Natural killer cell (primary cell): ENCODE measurements around the gene MLPH. TPM values are rescaled to one million over a fixed set of nuclear protein-coding genes. Genes with fewer than 3 reads are reported as not detected.

Experiments used
- ATAC-seq, 3 donors: fragments of 150-1000 bp in 2 of 3; fragments of 200-7000 bp in 1 of 3; cut with Tn5 transposase; 1 replicate in 1 of 3; 2 replicates in 2 of 3; pipeline ENCODE4 v1.10.0; 2021; ENCODE audit warnings: mild to moderate bottlenecking in 2 of 3, moderate library complexity in 2 of 3
- DNase-seq, 2 donors: peaks; one replicate each; pipeline versions ENCODE4 v3.0.0 to v3.0.0-alpha.2; 2013 to 2021; ENCODE audit warnings: mixed read lengths in 1 of 2
- H3K27ac ChIP-seq: one replicate; pipeline ENCODE4 v1.5.1; 2013; ENCODE audit warnings: mild to moderate bottlenecking, low read length
- H3K27me3 ChIP-seq: one replicate; pipeline ENCODE4 v1.6.1; 2013; ENCODE audit warnings: low read length; ENCODE audit not compliant: control insufficient read depth, insufficient read depth
- H3K36me3 ChIP-seq: one replicate; pipeline ENCODE4 v1.6.1; 2013; ENCODE audit warnings: low read length; ENCODE audit not compliant: control insufficient read depth, insufficient read depth
- H3K4me1 ChIP-seq: one replicate; pipeline ENCODE4 v1.6.1; 2013; ENCODE audit warnings: low read length; ENCODE audit not compliant: control insufficient read depth, insufficient read depth
- H3K4me3 ChIP-seq: one replicate; pipeline ENCODE4 v1.5.1; 2013; ENCODE audit warnings: low read length
- H3K9me3 ChIP-seq: one replicate; pipeline ENCODE4 v1.6.1; 2013; ENCODE audit warnings: low read length; ENCODE audit not compliant: control insufficient read depth, insufficient read depth
- H3K27ac Mint-ChIP-seq, 2 donors: one replicate each; pipeline ENCODE4 v1.8.0; 2022; ENCODE audit warnings: mild to moderate bottlenecking in 2 of 2, mixed read lengths in 2 of 2, moderate library complexity in 1 of 2
- H3K27me3 Mint-ChIP-seq, 2 donors: one replicate each; pipeline ENCODE4 v1.8.0; 2022; ENCODE audit warnings: low read depth in 2 of 2, mixed read lengths in 2 of 2
- H3K36me3 Mint-ChIP-seq: one replicate; pipeline ENCODE4 v1.8.0; 2022; ENCODE audit warnings: mixed read lengths
- H3K4me1 Mint-ChIP-seq, 2 donors: one replicate each; pipeline ENCODE4 v1.8.0; 2022; ENCODE audit warnings: mixed read lengths in 2 of 2
- H3K4me3 Mint-ChIP-seq: one replicate; pipeline ENCODE4 v1.8.0; 2022; ENCODE audit warnings: mild to moderate bottlenecking, moderate library complexity, mixed read lengths
- H3K9me3 Mint-ChIP-seq, 2 donors: one replicate each; pipeline ENCODE4 v1.8.0; 2022; ENCODE audit warnings: mixed read lengths in 2 of 2
- CTCF ChIP-seq: fragments of 200-600 bp; IDR thresholded peaks from one replicate; pipeline ENCODE4 v1.8.0; 2022; ENCODE audit warnings: antibody characterized with exemption
- WGBS: methylation state at CpG from one replicate; pipeline ENCODE4 v1.1.7; 2013; ENCODE audit warnings: missing lambda C conversion rate; ENCODE audit not compliant: insufficient coverage; 5-methylcytosine and 5-hydroxymethylcytosine counted together
- intact Hi-C: fragments of 100-400 bp; cut with micrococcal nuclease; formaldehyde crosslinking; loops from one replicate; pipeline ENCODE4 v1.14.2; 2022
- total RNA-seq, 4 donors: library from RNA; stranded (reverse); fragments of 120-200 nt in 1 of 4; gene quantifications; one replicate each; pipeline versions ENCODE4 v1.2.3 to v1.2.4, GENCODE V29; 2013 to 2022

MLPH gene
- total RNA-seq, 3 donors from 2014 or later (not counting 1 experiment from before 2014, with no cell fraction given): not detected

GRCh38 chr2:237515166-237515565, 28.1 kb downstream of the MLPH start:
- H3K9me3 ChIP-seq: no peaks in the 10 kb centered on the region
- Mint-ChIP-seq H3K4me3 (no peak overlapping the region), H3K36me3 (no peaks in the 10 kb centered on the region), H3K4me1 (no peaks in the 10 kb centered on the region), H3K27me3 (peaks cover 0 to 4% of the 10 kb centered on the region in 2 donors), H3K27ac (no peak overlapping the region), H3K9me3 (no peaks in the 10 kb centered on the region)
- TF ChIP-seq CTCF: no peak
- H3K27ac ChIP-seq: no peak overlapping the region
- H3K36me3 ChIP-seq: no peaks in the 10 kb centered on the region
- H3K4me3 ChIP-seq: no peak overlapping the region
- no peak for DNase-seq
- 80% methylated on average over 16 of the region's 16 CpGs for WGBS
- intact Hi-C loops: no loop called here
- no peaks in the 10 kb centered on the region for H3K27me3 ChIP-seq
- no peak for ATAC-seq
- H3K4me1 ChIP-seq: no peaks in the 10 kb centered on the region

GRCh38 chr2:237515621-237516275, 28.7 kb downstream of the MLPH start:
- no peaks in the 10 kb centered on the region for H3K9me3 ChIP-seq
- H3K4me3 ChIP-seq: no peak overlapping the region
- H3K27ac ChIP-seq: no peak overlapping the region
- H3K36me3 ChIP-seq: no peaks in the 10 kb centered on the region
- Mint-ChIP-seq H3K9me3 (no peaks in the 10 kb centered on the region), H3K36me3 (no peaks in the 10 kb centered on the region), H3K4me1 (no peaks in the 10 kb centered on the region), H3K27me3 (peaks cover 0 to 2% of the 10 kb centered on the region in 2 donors), H3K4me3 (no peak overlapping the region), H3K27ac (no peak overlapping the region)
- 80% methylated on average over 6 of the region's 6 CpGs for WGBS
- DNase-seq (no peak), ATAC-seq (no peak)
- no peaks in the 10 kb centered on the region for H3K27me3 ChIP-seq
- H3K4me1 ChIP-seq: no peaks in the 10 kb centered on the region
- intact Hi-C loops: no loop called here
- TF ChIP-seq CTCF: no peak

- intact Hi-C loops: no loop called here
- H3K27ac ChIP-seq: no peak overlapping the region
- no peak overlapping the region for H3K4me3 Mint-ChIP-seq
Measured at GRCh38 chr2:237517163-237517562, 30.1 kb downstream of the MLPH start.

More at GRCh38 chr2:237517163-237517562, 30.1 kb downstream of the MLPH start:
- no peak overlapping the region for H3K27ac Mint-ChIP-seq
- WGBS: 88% methylated on average over 4 of the region's 4 CpGs
- H3K36me3 ChIP-seq: no peaks in the 10 kb centered on the region
- no peak for TF ChIP-seq CTCF
- H3K4me1 ChIP-seq: no peaks in the 10 kb centered on the region
- no peaks in the 10 kb centered on the region for H3K27me3 ChIP-seq
- H3K4me1 Mint-ChIP-seq: no peaks in the 10 kb centered on the region
- ATAC-seq: no peak
- H3K4me3 ChIP-seq: no peak overlapping the region
- DNase-seq: no peak
- no peaks in the 10 kb centered on the region for H3K9me3 ChIP-seq
- no peaks in the 10 kb centered on the region for H3K27me3 Mint-ChIP-seq
- H3K36me3 Mint-ChIP-seq: no peaks in the 10 kb centered on the region
- no peaks in the 10 kb centered on the region for H3K9me3 Mint-ChIP-seq
